ENCODE measurements around the gene NKIRAS2. TPM values are rescaled to one million over a fixed set of nuclear protein-coding genes. Genes with fewer than 3 reads are reported as not detected.

The NKIRAS2 gene
- total RNA-seq, result 36.6 TPM

GRCh38 chr17:42019509-42020404 is at the start of gene NKIRAS2:
Gene NKIRAS2 (plus strand): TSS chr17:42020090. CDS start chr17:42021578, 1,488 bp downstream.

DNA sequence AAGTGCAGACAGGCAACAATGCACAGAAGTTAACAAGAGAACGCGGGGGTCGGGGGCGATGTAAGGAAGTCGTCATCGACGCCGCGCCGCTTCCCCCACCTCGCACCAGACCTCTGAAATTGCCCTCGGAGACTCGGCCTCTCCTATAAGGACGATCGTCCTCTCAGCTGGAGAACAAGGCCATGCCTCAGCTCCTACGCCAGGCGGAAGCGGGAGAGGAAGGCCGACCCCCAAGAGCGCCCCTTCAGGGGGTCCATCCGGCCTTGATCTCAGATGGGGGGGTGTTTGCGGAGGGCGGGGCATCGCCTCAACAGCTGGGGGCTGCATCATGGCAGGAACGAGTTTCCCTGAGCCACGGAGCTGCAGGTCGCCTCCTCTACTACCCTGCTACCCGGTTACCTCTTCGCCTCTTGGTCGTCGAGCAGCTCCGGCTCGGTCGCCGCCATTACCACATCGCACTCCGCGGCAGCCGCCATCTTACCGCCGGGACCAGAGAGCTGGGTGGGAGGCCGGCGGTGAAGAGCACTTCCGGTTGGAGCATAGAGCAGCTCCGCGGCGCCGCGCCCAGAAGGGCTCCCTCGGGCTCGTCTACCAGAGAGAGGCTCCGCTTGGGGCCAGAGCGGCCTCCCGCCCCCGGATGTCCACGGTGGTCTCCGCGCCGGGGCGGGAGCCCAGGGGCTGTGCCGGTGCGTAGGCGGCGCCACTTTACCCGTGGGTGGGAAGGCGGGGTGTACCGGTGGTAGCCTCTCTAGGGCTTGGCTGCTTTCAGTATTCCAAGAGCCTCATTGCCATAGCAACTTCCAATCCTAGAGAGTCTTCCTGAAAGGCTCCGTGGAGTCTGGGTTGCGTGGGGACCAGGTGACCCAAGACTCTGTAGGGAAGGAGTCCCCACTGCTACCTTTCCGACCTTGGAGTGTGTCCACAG is 2.7 kb upstream of the NKIRAS2 start, which contains the start of gene DNAJC7:
Gene DNAJC7, minus strand, starts transcription at position 499 of the 925 bp plus-strand sequence. Its CDS starts 23 bp downstream, at position 476.

GRCh38 chr17:42050393-42051012 is 30.6 kb downstream of the NKIRAS2 start, which contains the start of gene C17orf113:
Gene C17orf113 (minus strand): TSS chr17:42050601. CDS start chr17:42043376, 7,225 bp downstream.

Other genes with a start within 250 kb of the NKIRAS2 start
- gene JUP, start 233.4 kb upstream of the NKIRAS2 start, total RNA-seq, result 65.7 TPM
- 12.8 TPM for gene P3H4, start 208.1 kb upstream of the NKIRAS2 start, total RNA-seq
- 12.5 TPM for gene FKBP10, start 207.1 kb upstream of the NKIRAS2 start, total RNA-seq
- 93.0 TPM for gene NT5C3B, start 183.9 kb upstream of the NKIRAS2 start, total RNA-seq
- gene KLHL10, start 182.3 kb upstream of the NKIRAS2 start, total RNA-seq, result not detected
- 69.5 TPM for gene KLHL11, start 154.7 kb upstream of the NKIRAS2 start, total RNA-seq
- 131 TPM for gene ACLY, start 101.1 kb upstream of the NKIRAS2 start, total RNA-seq
- 3.1 TPM for gene ODAD4, start 89.5 kb upstream of the NKIRAS2 start, total RNA-seq
- 40.7 TPM for gene CNP, start 53.3 kb upstream of the NKIRAS2 start, total RNA-seq
- 92.3 TPM for gene DNAJC7, start 2.7 kb upstream of the NKIRAS2 start, total RNA-seq
- gene C17orf113, start 30.5 kb downstream of the NKIRAS2 start, total RNA-seq, result 4.7 TPM
- 0.31 TPM for gene ZNF385C, start 78.4 kb downstream of the NKIRAS2 start, total RNA-seq
- gene DHX58, start 92.6 kb downstream of the NKIRAS2 start, total RNA-seq, result 1.6 TPM
- gene KAT2A, start 101.3 kb downstream of the NKIRAS2 start, total RNA-seq, result 18.2 TPM
- gene HSPB9, start 102.7 kb downstream of the NKIRAS2 start, total RNA-seq, result not detected
- gene RAB5C, start 134.9 kb downstream of the NKIRAS2 start, total RNA-seq, result 62.0 TPM
- gene KCNH4, start 161.1 kb downstream of the NKIRAS2 start, total RNA-seq, result 0.63 TPM
- gene HCRT, start 165.4 kb downstream of the NKIRAS2 start, total RNA-seq, result not detected
- 6.9 TPM for gene GHDC, start 174.4 kb downstream of the NKIRAS2 start, total RNA-seq

All from parietal lobe (tissue), 1 donor.